Measurements from ENCODE around the gene KREMEN2. TPM values are rescaled to one million over a fixed set of nuclear protein-coding genes. Genes with fewer than 3 reads are reported as not detected.

Gene KREMEN2
- total and polyA plus RNA-seq, 4 donors, result not detected

GRCh38 chr16:2976201-2976600 lies 12.1 kb downstream of the KREMEN2 start:
- no peak for TF ChIP-seq SP1 (IDR thresholded peaks at IDR 0.05)
- no peak for TF ChIP-seq GABPA (IDR thresholded peaks at IDR 0.05 in 1 of 2, conservative IDR thresholded peaks at IDR 0.05 in 1 of 2)
- no peak for TF ChIP-seq FOXA1 (IDR thresholded peaks at IDR 0.05)
- no peak for TF ChIP-seq HNF4G (IDR thresholded peaks at IDR 0.05)
- no peak for TF ChIP-seq YY1 (IDR thresholded peaks at IDR 0.05)
- TF ChIP-seq ATF3 (IDR thresholded peaks at IDR 0.05), result no peak
- DNase-seq (ENCODE audit: low spot score), result no peak
- Histone ChIP-seq H3K4me3 (ENCODE audit: low read depth in 1 of 3, low read length in 3 of 3) (no peak overlapping the region), H3K4me1 (ENCODE audit: control insufficient read depth in 4 of 4, insufficient read depth in 4 of 4, low read length in 3 of 4) (peaks cover 8 to 22% (median 14%) of the 10 kb centered on the region in 4 donors), H3K27ac (ENCODE audit: low read depth in 1 of 2, low read length in 2 of 2) (no peak overlapping the region), H3K9me3 (ENCODE audit: control insufficient read depth in 4 of 4, low read length in 3 of 4) (no peaks in the 10 kb centered on the region), H3K9ac (ENCODE audit: low read depth in 1 of 2, low read length in 2 of 2) (no peak overlapping the region), H3K27me3 (ENCODE audit: control insufficient read depth in 4 of 4, insufficient read depth in 4 of 4, low read length in 3 of 4) (peaks cover 0 to 2% (median 0%) of the 10 kb centered on the region in 4 donors), H3K36me3 (ENCODE audit: control insufficient read depth in 4 of 4, insufficient read depth in 3 of 4, low read depth in 1 of 4, low read length in 3 of 4) (no peaks in the 10 kb centered on the region)
- 93% methylated on average over 7 of the region's 7 CpGs for WGBS

GRCh38 chr16:2976673-2977072 lies 12.6 kb downstream of the KREMEN2 start:
- no peak overlapping the region for H3K27ac ChIP-seq (ENCODE audit: low read depth in 1 of 2, low read length in 2 of 2)
- H3K9me3 ChIP-seq (ENCODE audit: control insufficient read depth in 4 of 4, low read length in 3 of 4), result no peaks in the 10 kb centered on the region
- no peak for TF ChIP-seq NR2F2 (IDR thresholded peaks at IDR 0.05)
- no peak for TF ChIP-seq FOXA2 (IDR thresholded peaks at IDR 0.05)
- TF ChIP-seq ZBTB33 (IDR thresholded peaks at IDR 0.05), result no peak
- TF ChIP-seq GABPA (IDR thresholded peaks at IDR 0.05 in 1 of 2, conservative IDR thresholded peaks at IDR 0.05 in 1 of 2), result no peak
- TF ChIP-seq SP1 (IDR thresholded peaks at IDR 0.05), result no peak
- no peak for TF ChIP-seq CTCF (IDR thresholded peaks at IDR 0.05; ENCODE audit: low read depth, low read length, missing input control)
- TF ChIP-seq MAX (IDR thresholded peaks at IDR 0.05), result no peak
- TF ChIP-seq ATF3 (IDR thresholded peaks at IDR 0.05), result no peak
- no peak for TF ChIP-seq FOXA1 (IDR thresholded peaks at IDR 0.05)
- TF ChIP-seq RXRA (IDR thresholded peaks at IDR 0.05), result no peak
- TF ChIP-seq JUND (IDR thresholded peaks at IDR 0.05), result no peak
- TF ChIP-seq TAF1 (conservative IDR thresholded peaks at IDR 0.05), result no peak
- no peak for TF ChIP-seq REST (IDR thresholded peaks at IDR 0.05)
- TF ChIP-seq HNF4A (conservative IDR thresholded peaks at IDR 0.05), result no peak
- TF ChIP-seq RAD21 (IDR thresholded peaks at IDR 0.05), result no peak
- TF ChIP-seq EGR1 (IDR thresholded peaks at IDR 0.05; ENCODE audit: low read depth in 2 of 2), result no peak
- no peak for TF ChIP-seq YY1 (IDR thresholded peaks at IDR 0.05)
- H3K27me3 ChIP-seq (ENCODE audit: control insufficient read depth in 4 of 4, insufficient read depth in 4 of 4, low read length in 3 of 4), result peaks cover 0 to 2% (median 0%) of the 10 kb centered on the region in 4 donors
- DNase-seq (ENCODE audit: low spot score), result no peak
- H3K9ac ChIP-seq (ENCODE audit: low read depth in 1 of 2, low read length in 2 of 2), result no peak overlapping the region
- H3K4me3 ChIP-seq (ENCODE audit: low read depth in 1 of 3, low read length in 3 of 3), result no peak overlapping the region
- H3K4me1 ChIP-seq (ENCODE audit: control insufficient read depth in 4 of 4, insufficient read depth in 4 of 4, low read length in 3 of 4), result peaks cover 8 to 25% (median 14%) of the 10 kb centered on the region in 4 donors
- H3K36me3 ChIP-seq (ENCODE audit: control insufficient read depth in 4 of 4, insufficient read depth in 3 of 4, low read depth in 1 of 4, low read length in 3 of 4), result no peaks in the 10 kb centered on the region
- 96% methylated on average over 15 of the region's 15 CpGs for WGBS
